ENCODE results near the gene PPBP. TPM values are rescaled to one million over a fixed set of nuclear protein-coding genes. Genes with fewer than 3 reads are reported as not detected.
"Not testable (repeated sequence)": the region's sequence is repeated elsewhere in the genome, so short reads cannot be mapped to it uniquely, and the experiment has no call there.

The PPBP gene
- total RNA-seq, 1 donor from 2014 or later = not detected

DNA sequence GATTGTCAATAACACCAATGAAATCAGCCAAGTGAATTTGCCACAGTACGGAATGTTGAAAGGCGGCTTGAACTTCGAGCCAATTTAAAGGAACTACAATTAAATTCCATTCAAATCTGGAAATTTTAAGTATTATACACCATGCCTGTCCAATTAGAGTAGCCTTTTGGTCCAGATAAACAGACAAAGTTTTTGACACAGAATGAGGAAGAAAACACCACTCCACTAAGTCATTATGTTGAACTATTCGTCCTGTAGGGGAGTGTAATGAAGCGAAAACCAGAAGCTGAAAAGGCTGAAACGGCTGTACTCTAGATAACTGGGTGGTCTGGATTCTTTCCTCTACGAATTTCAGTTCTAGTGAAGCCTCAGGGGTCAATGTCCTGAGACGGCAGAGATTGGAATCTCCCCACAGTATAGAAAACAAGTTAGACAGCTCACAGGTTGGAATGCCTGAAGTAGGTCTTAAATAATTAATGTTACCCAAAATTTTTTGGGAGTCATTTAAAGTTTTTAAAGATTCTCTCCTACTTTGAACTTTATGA is 37.5 kb downstream of the PPBP start:
- H3K9me3 Mint-ChIP-seq; DNase-seq; H3K27ac Mint-ChIP-seq; H3K36me3 Mint-ChIP-seq (ENCODE audit: low read depth); H3K4me3 Mint-ChIP-seq; H3K27me3 Mint-ChIP-seq; intact Hi-C loops (cut with micrococcal nuclease); H3K4me1 Mint-ChIP-seq: not testable (repeated sequence)

GRCh38 chr4:73948990-73949706 is 38.8 kb downstream of the PPBP start:
- intact Hi-C loops (cut with micrococcal nuclease) = no loop called here
- Mint-ChIP-seq H3K4me3 (no peak overlapping the region), H3K4me1 (no peaks in the 10 kb centered on the region), H3K9me3 (no peaks in the 10 kb centered on the region), H3K36me3 (ENCODE audit: low read depth) (no peaks in the 10 kb centered on the region), H3K27me3 (peaks cover 12% of the 10 kb centered on the region), H3K27ac (no peak overlapping the region)
- no peak for DNase-seq

GRCh38 chr4:73948291-73948690 is 39.7 kb downstream of the PPBP start:
- Mint-ChIP-seq H3K4me3 (no peak overlapping the region), H3K9me3 (no peaks in the 10 kb centered on the region), H3K36me3 (ENCODE audit: low read depth) (no peaks in the 10 kb centered on the region), H3K4me1 (no peaks in the 10 kb centered on the region), H3K27me3 (peaks cover 19% of the 10 kb centered on the region), H3K27ac (no peak overlapping the region)
- intact Hi-C loops (cut with micrococcal nuclease) = no loop called here
- DNase-seq = no peak

DNA sequence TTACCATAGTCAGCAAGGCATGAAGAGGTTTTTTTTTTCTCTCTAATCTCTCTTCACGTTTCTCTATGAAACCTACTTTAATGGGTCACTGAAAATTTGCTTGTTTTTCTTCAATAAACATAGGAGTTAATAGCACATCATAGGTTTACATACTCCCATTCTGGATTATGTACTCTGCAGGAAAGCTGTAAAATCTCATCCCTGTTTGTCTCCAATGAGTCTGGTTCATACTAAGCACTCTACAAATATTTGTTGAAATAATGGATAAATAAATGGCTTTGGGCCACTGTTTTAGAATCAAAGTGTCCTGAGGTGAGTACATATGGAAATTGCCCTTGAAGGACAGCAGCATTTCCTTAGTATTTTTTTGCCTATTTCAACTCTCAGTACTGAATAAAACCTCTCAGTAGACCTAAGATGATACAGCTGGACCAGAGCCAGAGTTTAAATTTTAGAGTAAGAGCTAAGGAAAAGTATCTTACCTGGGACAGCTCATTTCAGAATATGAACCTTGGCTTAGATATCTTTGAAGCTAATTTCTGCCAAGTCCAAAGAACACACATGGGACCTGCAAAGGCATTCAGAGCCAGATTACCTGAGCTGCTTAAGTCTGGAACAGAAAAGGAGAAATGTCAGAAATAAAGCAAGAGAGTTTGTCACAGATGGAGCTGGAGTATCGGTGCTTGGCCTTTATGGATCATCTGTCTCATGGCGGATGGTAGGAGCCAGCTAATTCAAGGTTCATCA is 40.6 kb downstream of the PPBP start:
- Mint-ChIP-seq H3K4me3 (no peak overlapping the region), H3K36me3 (ENCODE audit: low read depth) (no peaks in the 10 kb centered on the region), H3K27me3 (peaks cover 26% of the 10 kb centered on the region), H3K4me1 (no peaks in the 10 kb centered on the region), H3K27ac (no peak overlapping the region), H3K9me3 (no peaks in the 10 kb centered on the region)
- DNase-seq = no peak
- intact Hi-C loops (cut with micrococcal nuclease) = no loop called here

GRCh38 chr4:73945674-73946449 is 42.1 kb downstream of the PPBP start:
- Mint-ChIP-seq H3K4me3 (no peak overlapping the region), H3K36me3 (ENCODE audit: low read depth) (no peaks in the 10 kb centered on the region), H3K27me3 (peaks cover 32% of the 10 kb centered on the region), H3K27ac (no peak overlapping the region), H3K4me1 (no peaks in the 10 kb centered on the region), H3K9me3 (no peaks in the 10 kb centered on the region)
- DNase-seq = no peak
- intact Hi-C loops (cut with micrococcal nuclease) = no loop called here

GRCh38 chr4:73945140-73945539 is 42.9 kb downstream of the PPBP start:
- intact Hi-C loops (cut with micrococcal nuclease) = no loop called here
- H3K4me1 Mint-ChIP-seq = no peaks in the 10 kb centered on the region
- no peaks in the 10 kb centered on the region for H3K9me3 Mint-ChIP-seq
- no peaks in the 10 kb centered on the region for H3K36me3 Mint-ChIP-seq (ENCODE audit: low read depth)
- peaks cover 32% of the 10 kb centered on the region for H3K27me3 Mint-ChIP-seq
- no peak overlapping the region for H3K4me3 Mint-ChIP-seq
- DNase-seq = no peak
- H3K27ac Mint-ChIP-seq = no peak overlapping the region

DNA sequence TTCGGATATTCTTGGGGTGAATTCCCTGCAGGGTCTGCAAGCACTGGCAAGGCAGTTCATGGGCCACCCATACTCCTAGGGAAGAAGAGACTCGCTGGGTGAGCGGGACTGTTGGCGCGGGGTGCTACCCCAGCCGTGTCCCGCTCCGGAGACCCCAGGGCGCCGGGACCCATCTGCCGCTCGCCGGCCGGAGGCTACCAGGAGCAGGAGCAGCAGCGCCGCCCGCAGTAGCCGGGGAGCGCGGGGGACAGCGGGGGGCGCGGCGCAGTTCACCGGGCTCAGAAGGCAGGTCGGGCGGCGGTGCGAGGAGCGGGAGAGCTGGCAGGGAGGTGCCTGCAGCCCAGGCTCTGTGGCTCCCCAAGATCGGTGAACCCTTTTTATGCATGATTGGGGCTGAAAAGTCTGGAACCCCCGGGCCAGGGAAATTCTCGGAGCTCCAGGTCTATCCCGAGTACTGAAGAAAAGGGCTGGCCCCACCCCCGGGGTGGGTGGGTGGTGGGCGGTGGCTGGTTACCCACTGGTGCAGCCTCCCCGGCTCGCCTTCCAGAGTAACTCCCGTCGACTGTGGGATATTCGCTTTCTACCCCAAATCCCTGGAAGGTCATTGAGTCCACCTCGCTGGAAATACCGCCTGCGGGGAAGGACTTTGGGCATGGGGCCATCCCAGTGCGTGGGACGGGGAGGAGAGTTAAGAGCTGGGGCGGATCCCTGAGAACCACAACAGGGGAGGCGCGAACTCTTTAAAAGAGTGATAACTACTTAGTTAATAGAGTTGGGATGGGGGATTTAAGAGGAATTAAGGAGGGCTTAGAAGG is 43.7 kb downstream of the PPBP start:
- intact Hi-C loops (cut with micrococcal nuclease) = no loop called here
- Mint-ChIP-seq H3K27ac (no peak overlapping the region), H3K27me3 (peaks cover 32% of the 10 kb centered on the region), H3K9me3 (no peaks in the 10 kb centered on the region), H3K36me3 (ENCODE audit: low read depth) (no peaks in the 10 kb centered on the region), H3K4me3 (no peak overlapping the region), H3K4me1 (no peaks in the 10 kb centered on the region)
- no peak for DNase-seq

DNA sequence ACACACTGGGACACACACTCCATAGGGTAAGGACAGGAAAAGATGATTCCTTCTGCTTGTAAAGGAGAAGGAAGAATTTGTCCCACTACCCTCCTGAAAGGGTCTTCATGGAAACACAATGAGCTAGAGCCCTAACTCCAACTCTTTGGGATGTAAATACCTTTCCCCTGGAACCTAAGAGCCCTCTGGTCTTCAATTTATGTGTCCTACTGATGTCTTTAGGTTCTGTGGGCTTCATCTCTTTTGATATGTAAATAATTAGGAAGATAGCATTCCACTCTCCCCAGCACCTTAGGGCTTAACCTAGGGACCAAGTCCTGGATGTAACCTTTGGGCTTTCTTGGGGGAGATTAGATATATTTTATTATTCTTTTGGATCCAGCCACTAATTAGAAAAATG is 44.4 kb downstream of the PPBP start:
- Mint-ChIP-seq H3K27ac (no peak overlapping the region), H3K4me3 (no peak overlapping the region), H3K36me3 (ENCODE audit: low read depth) (no peaks in the 10 kb centered on the region), H3K27me3 (peaks cover 32% of the 10 kb centered on the region), H3K9me3 (no peaks in the 10 kb centered on the region), H3K4me1 (no peaks in the 10 kb centered on the region)
- intact Hi-C loops (cut with micrococcal nuclease) = no loop called here
- no peak for DNase-seq

DNA sequence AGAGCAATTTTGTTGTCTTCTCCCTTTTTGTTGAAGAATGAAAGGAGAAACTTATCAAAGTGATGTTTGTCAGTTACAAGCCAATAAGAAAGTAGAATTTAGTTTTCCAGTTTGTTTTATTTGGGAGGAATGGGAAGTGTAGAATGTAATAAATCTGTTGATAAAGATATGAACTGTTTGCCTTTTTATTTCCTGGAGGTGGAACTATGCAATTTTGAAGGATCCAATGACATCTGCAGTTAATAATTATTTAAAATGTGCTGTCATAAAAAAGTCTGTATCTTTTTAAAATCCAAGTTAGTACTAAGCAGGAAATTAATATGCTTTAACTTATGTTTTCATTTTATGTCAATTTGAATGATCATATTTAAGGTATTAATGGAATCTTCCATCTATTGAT is 51.0 kb downstream of the PPBP start:
- H3K9me3 Mint-ChIP-seq = no peaks in the 10 kb centered on the region
- H3K27ac Mint-ChIP-seq = no peak overlapping the region
- intact Hi-C loops (cut with micrococcal nuclease) = no loop called here
- peaks cover 3% of the 10 kb centered on the region for H3K27me3 Mint-ChIP-seq
- DNase-seq = no peak
- no peaks in the 10 kb centered on the region for H3K36me3 Mint-ChIP-seq (ENCODE audit: low read depth)
- H3K4me1 Mint-ChIP-seq = no peaks in the 10 kb centered on the region
- H3K4me3 Mint-ChIP-seq = no peak overlapping the region

Other genes starting within 250 kb of the PPBP start
- 10.8 and 11.8 TPM in 2 replicates for gene CXCL8, start 247.6 kb downstream of the PPBP start, total RNA-seq
- not detected in 2 replicates for gene CXCL6, start 151.5 kb downstream of the PPBP start, total RNA-seq
- not detected in 2 replicates for gene PF4V1, start 134.9 kb downstream of the PPBP start, total RNA-seq
- gene CXCL1, start 118.8 kb downstream of the PPBP start, total RNA-seq = not detected in 2 replicates
- gene PF4, start 6.2 kb downstream of the PPBP start, total RNA-seq = not detected in 2 replicates
- not detected in 2 replicates for gene CXCL5, start 10.5 kb upstream of the PPBP start, total RNA-seq
- gene CXCL3, start 50.5 kb upstream of the PPBP start, total RNA-seq = not detected in 2 replicates
- gene CXCL2, start 111.0 kb upstream of the PPBP start, total RNA-seq = not detected in 2 replicates
- 9.4 and 10.0 TPM in 2 replicates for gene MTHFD2L, start 169.9 kb upstream of the PPBP start, total RNA-seq